ENCODE results near the gene COQ2. TPM values are rescaled to one million over a fixed set of nuclear protein-coding genes. Genes with fewer than 3 reads are reported as not detected.

The COQ2 gene
- total RNA-seq, 1 donor from 2014 or later, result 14.1 TPM

GRCh38 chr4:83266689-83267088 is 17.9 kb downstream of the COQ2 start:
- H3K9me3 Mint-ChIP-seq (ENCODE audit: unreplicated experiment), result no peaks in the 10 kb centered on the region
- no peak for DNase-seq (ENCODE audit: low spot score)
- no peaks in the 10 kb centered on the region for H3K27me3 Mint-ChIP-seq (ENCODE audit: unreplicated experiment)
- H3K36me3 Mint-ChIP-seq (ENCODE audit: low read depth, unreplicated experiment), result peaks cover 7% of the 10 kb centered on the region
- no peak for TF ChIP-seq CTCF (IDR thresholded peaks at IDR 0.05; ENCODE audit: unreplicated experiment)
- H3K4me3 Mint-ChIP-seq (ENCODE audit: unreplicated experiment), result no peak overlapping the region
- H3K4me1 Mint-ChIP-seq (ENCODE audit: unreplicated experiment), result no peaks in the 10 kb centered on the region
- H3K27ac Mint-ChIP-seq (ENCODE audit: unreplicated experiment), result no peak overlapping the region

DNA sequence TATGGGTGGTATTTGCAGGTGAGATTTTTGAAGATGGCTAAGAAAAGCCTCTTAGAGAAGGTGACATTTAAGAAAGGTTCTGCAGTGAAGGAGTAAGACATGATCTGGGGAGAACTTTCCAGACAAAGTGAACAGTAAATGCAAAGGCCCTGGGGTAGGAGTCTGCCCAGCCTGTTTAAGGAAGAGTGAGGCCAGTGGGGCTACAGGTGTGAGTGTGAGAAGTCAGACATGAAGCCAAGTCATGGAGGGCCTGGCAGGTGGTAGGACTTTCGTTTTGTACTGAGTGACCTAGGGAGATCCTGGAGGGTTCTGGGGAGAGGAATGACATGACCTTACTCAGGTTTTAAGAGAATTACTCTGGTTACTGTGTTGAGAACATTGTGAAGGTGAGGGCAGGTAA is 21.5 kb downstream of the COQ2 start:
- no peak for TF ChIP-seq CTCF (IDR thresholded peaks at IDR 0.05; ENCODE audit: unreplicated experiment)
- H3K36me3 Mint-ChIP-seq (ENCODE audit: low read depth, unreplicated experiment), result peaks cover 7% of the 10 kb centered on the region
- no peak for DNase-seq (ENCODE audit: low spot score)
- H3K27ac Mint-ChIP-seq (ENCODE audit: unreplicated experiment), result no peak overlapping the region
- H3K9me3 Mint-ChIP-seq (ENCODE audit: unreplicated experiment), result no peaks in the 10 kb centered on the region
- H3K4me3 Mint-ChIP-seq (ENCODE audit: unreplicated experiment), result no peak overlapping the region
- peaks cover 2% of the 10 kb centered on the region for H3K27me3 Mint-ChIP-seq (ENCODE audit: unreplicated experiment)
- no peaks in the 10 kb centered on the region for H3K4me1 Mint-ChIP-seq (ENCODE audit: unreplicated experiment)

DNA sequence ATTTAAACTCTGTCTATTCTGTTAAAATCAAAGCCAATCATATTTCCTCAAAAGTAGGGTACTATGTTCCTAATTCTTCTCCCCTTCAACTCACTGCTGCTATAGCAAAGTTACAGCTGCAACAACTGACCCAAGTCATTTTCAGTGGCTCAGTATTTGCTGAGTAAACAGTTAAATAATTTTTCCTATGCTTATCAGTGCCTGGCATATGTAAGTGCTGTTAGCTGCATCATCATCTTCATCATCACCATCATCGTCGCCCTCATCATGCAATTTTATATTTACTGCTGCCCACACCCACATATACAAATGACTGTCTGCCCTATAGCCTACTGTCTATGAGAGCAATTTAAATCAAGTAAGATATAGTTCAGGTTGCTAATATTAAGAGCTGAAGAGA is 21.9 kb downstream of the COQ2 start:
- no peaks in the 10 kb centered on the region for H3K4me1 Mint-ChIP-seq (ENCODE audit: unreplicated experiment)
- H3K27me3 Mint-ChIP-seq (ENCODE audit: unreplicated experiment), result peaks cover 2% of the 10 kb centered on the region
- no peak for TF ChIP-seq CTCF (IDR thresholded peaks at IDR 0.05; ENCODE audit: unreplicated experiment)
- H3K36me3 Mint-ChIP-seq (ENCODE audit: low read depth, unreplicated experiment), result peaks cover 7% of the 10 kb centered on the region
- H3K4me3 Mint-ChIP-seq (ENCODE audit: unreplicated experiment), result no peak overlapping the region
- no peaks in the 10 kb centered on the region for H3K9me3 Mint-ChIP-seq (ENCODE audit: unreplicated experiment)
- no peak for DNase-seq (ENCODE audit: low spot score)
- H3K27ac Mint-ChIP-seq (ENCODE audit: unreplicated experiment), result no peak overlapping the region

DNA sequence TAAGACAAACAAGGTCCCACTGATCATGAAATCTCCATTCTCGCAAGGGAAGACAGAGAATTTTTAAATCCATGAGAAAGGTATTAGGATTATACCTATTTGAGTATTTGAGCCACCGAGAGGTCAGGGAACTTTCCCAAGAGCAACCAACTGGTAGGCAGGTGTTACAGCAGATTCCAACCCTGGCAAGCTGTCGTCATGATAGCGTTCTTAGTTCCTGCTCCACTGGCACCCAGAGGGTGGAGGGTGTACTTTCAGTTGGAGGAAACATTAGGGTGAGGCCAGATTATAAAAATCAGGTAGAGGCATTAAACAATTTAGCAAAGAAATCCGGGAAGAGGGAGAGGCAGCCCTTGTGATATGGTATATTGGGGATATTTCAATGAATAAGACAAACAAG is 23.3 kb downstream of the COQ2 start:
- TF ChIP-seq CTCF (IDR thresholded peaks at IDR 0.05; ENCODE audit: unreplicated experiment), result no peak
- peaks cover 2% of the 10 kb centered on the region for H3K27me3 Mint-ChIP-seq (ENCODE audit: unreplicated experiment)

GRCh38 chr4:83259586-83259985 is 25.0 kb downstream of the COQ2 start:
- H3K9me3 Mint-ChIP-seq (ENCODE audit: unreplicated experiment), result no peaks in the 10 kb centered on the region
- H3K27me3 Mint-ChIP-seq (ENCODE audit: unreplicated experiment), result peaks cover 2% of the 10 kb centered on the region
- DNase-seq (ENCODE audit: low spot score), result no peak
- peaks cover 7% of the 10 kb centered on the region for H3K36me3 Mint-ChIP-seq (ENCODE audit: low read depth, unreplicated experiment)
- H3K27ac Mint-ChIP-seq (ENCODE audit: unreplicated experiment), result no peak overlapping the region
- no peaks in the 10 kb centered on the region for H3K4me1 Mint-ChIP-seq (ENCODE audit: unreplicated experiment)
- no peak overlapping the region for H3K4me3 Mint-ChIP-seq (ENCODE audit: unreplicated experiment)
- no peak for TF ChIP-seq CTCF (IDR thresholded peaks at IDR 0.05; ENCODE audit: unreplicated experiment)

More for the DNA sequence above, 23.3 kb downstream of the COQ2 start:
- Mint-ChIP-seq H3K27ac (ENCODE audit: unreplicated experiment) (no peak overlapping the region), H3K4me1 (ENCODE audit: unreplicated experiment) (no peaks in the 10 kb centered on the region), H3K4me3 (ENCODE audit: unreplicated experiment) (no peak overlapping the region), H3K9me3 (ENCODE audit: unreplicated experiment) (no peaks in the 10 kb centered on the region), H3K36me3 (ENCODE audit: low read depth, unreplicated experiment) (peaks cover 7% of the 10 kb centered on the region)
- DNase-seq (ENCODE audit: low spot score), result no peak

Data from endothelial cell (in vitro differentiated cells).